ENCODE measurements around the gene NAA35.
"Not testable (repeated sequence)": the region's sequence is repeated elsewhere in the genome, so short reads cannot be mapped to it uniquely, and the experiment has no call there.

The NAA35 gene

DNA sequence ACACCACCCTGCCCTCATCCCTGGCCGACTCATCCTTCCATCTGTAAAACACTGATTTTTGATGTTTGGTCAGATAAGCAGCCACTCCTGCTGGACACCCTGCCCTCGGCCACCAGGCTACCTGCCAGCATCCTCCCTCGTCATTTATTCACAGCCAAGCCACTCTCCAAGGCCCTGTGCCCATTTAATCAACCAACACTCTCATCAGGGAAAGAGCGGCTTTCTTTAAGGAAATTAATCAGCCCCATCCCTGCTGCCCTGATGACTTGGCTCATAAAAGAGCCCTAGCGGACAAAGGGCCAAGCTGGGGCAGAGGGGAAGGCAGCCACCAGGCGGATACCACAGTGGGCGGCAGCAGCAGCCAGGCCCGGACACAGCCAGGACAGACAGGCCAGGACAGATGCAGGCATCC lies 106.0 kb downstream of the NAA35 start:
- H3K4me1 Mint-ChIP-seq (ENCODE audit: low read depth) = no peaks in the 10 kb centered on the region

GRCh38 chr9:86047361-86047760 lies 106.4 kb downstream of the NAA35 start:
- Mint-ChIP-seq H3K27ac (no peak overlapping the region), H3K27me3 (ENCODE audit: low read depth) (peaks cover 12% of the 10 kb centered on the region), H3K9me3 (no peaks in the 10 kb centered on the region), H3K4me3 (no peak overlapping the region), H3K4me1 (ENCODE audit: low read depth) (no peaks in the 10 kb centered on the region), H3K36me3 (ENCODE audit: low read depth) (no peaks in the 10 kb centered on the region)
- DNase-seq (ENCODE audit: low spot score) = no peak

More for the DNA sequence above, 106.0 kb downstream of the NAA35 start:
- Mint-ChIP-seq H3K27me3 (ENCODE audit: low read depth) (peaks cover 12% of the 10 kb centered on the region), H3K9me3 (no peaks in the 10 kb centered on the region), H3K27ac (no peak overlapping the region), H3K4me3 (no peak overlapping the region), H3K36me3 (ENCODE audit: low read depth) (no peaks in the 10 kb centered on the region)
- DNase-seq (ENCODE audit: low spot score) = no peak

GRCh38 chr9:86048018-86048742 lies 107.2 kb downstream of the NAA35 start:
- H3K9me3 Mint-ChIP-seq; H3K4me1 Mint-ChIP-seq (ENCODE audit: low read depth); H3K4me3 Mint-ChIP-seq; DNase-seq (ENCODE audit: low spot score); H3K36me3 Mint-ChIP-seq (ENCODE audit: low read depth); H3K27ac Mint-ChIP-seq: not testable (repeated sequence)
- peaks cover 12% of the 10 kb centered on the region for H3K27me3 Mint-ChIP-seq (ENCODE audit: low read depth)

GRCh38 chr9:86052556-86053468 lies 111.9 kb downstream of the NAA35 start:
- H3K4me1 Mint-ChIP-seq (ENCODE audit: low read depth) = no peaks in the 10 kb centered on the region
- peaks cover 12% of the 10 kb centered on the region for H3K27me3 Mint-ChIP-seq (ENCODE audit: low read depth)
- H3K9me3 Mint-ChIP-seq = no peaks in the 10 kb centered on the region
- no peak overlapping the region for H3K4me3 Mint-ChIP-seq
- H3K36me3 Mint-ChIP-seq (ENCODE audit: low read depth) = no peaks in the 10 kb centered on the region
- no peak for DNase-seq (ENCODE audit: low spot score)
- H3K27ac Mint-ChIP-seq = no peak overlapping the region

DNA sequence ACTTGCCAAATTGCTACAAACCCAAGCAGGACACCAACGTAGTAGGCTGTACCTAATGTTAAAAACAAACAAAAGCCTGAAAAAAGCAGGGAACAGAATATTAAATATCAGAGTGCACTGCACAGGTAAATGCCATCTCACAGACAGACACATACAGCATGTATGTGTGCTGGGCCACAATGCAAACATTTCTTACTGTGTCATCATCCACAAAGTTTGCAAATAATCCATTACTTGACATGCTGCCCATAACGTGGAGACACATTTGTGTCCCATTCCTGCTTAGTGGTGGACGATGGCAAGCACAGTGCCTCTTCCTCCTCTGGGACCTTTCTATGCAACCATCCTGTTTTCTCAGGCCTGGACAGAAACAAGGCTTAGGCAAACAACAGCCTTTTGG lies 113.7 kb downstream of the NAA35 start:
- H3K4me3 Mint-ChIP-seq = no peak overlapping the region

DNA sequence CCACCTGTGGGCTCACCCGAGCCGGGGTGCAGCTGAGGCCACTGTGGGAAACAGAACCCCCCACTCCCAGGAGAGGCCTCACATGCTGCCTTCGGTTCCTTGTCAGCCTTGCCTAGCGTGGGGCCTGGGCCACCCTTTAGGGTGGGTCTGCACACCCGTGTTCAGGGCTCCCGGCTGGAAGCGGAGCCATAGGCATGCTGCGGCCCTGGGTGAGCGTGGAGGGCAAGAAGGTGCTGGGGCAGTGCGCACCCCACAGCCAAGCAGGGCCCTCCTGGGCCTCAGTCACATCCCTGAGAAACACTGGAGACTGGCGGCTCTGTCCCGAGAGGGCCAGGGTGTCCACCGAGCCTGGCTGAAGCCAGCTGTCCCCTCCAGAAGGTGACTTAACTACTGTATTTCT lies 116.5 kb downstream of the NAA35 start:
- H3K36me3 Mint-ChIP-seq (ENCODE audit: low read depth) = no peaks in the 10 kb centered on the region
- no peaks in the 10 kb centered on the region for H3K4me1 Mint-ChIP-seq (ENCODE audit: low read depth)
- no peaks in the 10 kb centered on the region for H3K27me3 Mint-ChIP-seq (ENCODE audit: low read depth)
- DNase-seq (ENCODE audit: low spot score) = no peak
- H3K27ac Mint-ChIP-seq = no peak overlapping the region
- H3K4me3 Mint-ChIP-seq = no peak overlapping the region
- no peaks in the 10 kb centered on the region for H3K9me3 Mint-ChIP-seq

More for the DNA sequence above, 113.7 kb downstream of the NAA35 start:
- H3K9me3 Mint-ChIP-seq = no peaks in the 10 kb centered on the region
- H3K27ac Mint-ChIP-seq = no peak overlapping the region
- H3K27me3 Mint-ChIP-seq (ENCODE audit: low read depth) = peaks cover 8% of the 10 kb centered on the region
- H3K4me1 Mint-ChIP-seq (ENCODE audit: low read depth) = no peaks in the 10 kb centered on the region
- DNase-seq (ENCODE audit: low spot score) = no peak
- no peaks in the 10 kb centered on the region for H3K36me3 Mint-ChIP-seq (ENCODE audit: low read depth)

- no peaks in the 10 kb centered on the region for H3K27me3 Mint-ChIP-seq (ENCODE audit: low read depth)
- no peaks in the 10 kb centered on the region for H3K9me3 Mint-ChIP-seq
- no peak overlapping the region for H3K27ac Mint-ChIP-seq
- no peak for DNase-seq (ENCODE audit: low spot score)
- H3K4me3 Mint-ChIP-seq = no peak overlapping the region
- H3K4me1 Mint-ChIP-seq (ENCODE audit: low read depth) = no peaks in the 10 kb centered on the region
- no peaks in the 10 kb centered on the region for H3K36me3 Mint-ChIP-seq (ENCODE audit: low read depth)
Measured at GRCh38 chr9:86061972-86062739, 121.2 kb downstream of the NAA35 start.

- H3K4me3 Mint-ChIP-seq = no peak overlapping the region
- no peaks in the 10 kb centered on the region for H3K9me3 Mint-ChIP-seq
- no peak for DNase-seq (ENCODE audit: low spot score)
- H3K27me3 Mint-ChIP-seq (ENCODE audit: low read depth) = no peaks in the 10 kb centered on the region
- no peaks in the 10 kb centered on the region for H3K36me3 Mint-ChIP-seq (ENCODE audit: low read depth)
- no peak overlapping the region for H3K27ac Mint-ChIP-seq
- no peaks in the 10 kb centered on the region for H3K4me1 Mint-ChIP-seq (ENCODE audit: low read depth)
Measured at GRCh38 chr9:86062845-86063693, 122.1 kb downstream of the NAA35 start.

DNA sequence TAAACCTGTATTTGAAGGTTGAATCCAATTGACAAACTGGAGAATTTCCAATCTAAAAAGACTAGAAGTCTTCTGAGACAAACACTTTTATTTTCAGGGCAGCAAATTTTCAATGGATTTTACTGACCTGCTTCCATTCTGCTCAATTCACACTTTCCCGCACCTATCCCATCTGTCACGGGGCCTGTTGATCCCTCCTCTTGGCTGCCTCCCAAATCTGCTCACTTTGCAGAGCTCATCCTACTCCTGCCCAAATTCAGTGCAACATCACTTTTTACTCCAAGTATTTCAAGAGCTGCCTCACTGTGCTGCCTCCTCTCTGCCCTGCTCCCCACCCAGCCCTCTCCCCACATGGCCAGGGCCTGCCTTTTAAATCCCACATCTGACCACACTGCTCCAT lies 123.3 kb downstream of the NAA35 start:
- H3K4me1 Mint-ChIP-seq (ENCODE audit: low read depth) = no peaks in the 10 kb centered on the region
- no peaks in the 10 kb centered on the region for H3K27me3 Mint-ChIP-seq (ENCODE audit: low read depth)
- H3K9me3 Mint-ChIP-seq = no peaks in the 10 kb centered on the region
- no peak overlapping the region for H3K4me3 Mint-ChIP-seq
- H3K27ac Mint-ChIP-seq = no peak overlapping the region
- no peak for DNase-seq (ENCODE audit: low spot score)
- no peaks in the 10 kb centered on the region for H3K36me3 Mint-ChIP-seq (ENCODE audit: low read depth)

GRCh38 chr9:86069206-86069869 lies 128.4 kb downstream of the NAA35 start:
- H3K9me3 Mint-ChIP-seq = no peaks in the 10 kb centered on the region

More at GRCh38 chr9:86069206-86069869, 128.4 kb downstream of the NAA35 start:
- H3K4me3 Mint-ChIP-seq = no peak overlapping the region
- no peak overlapping the region for H3K27ac Mint-ChIP-seq
- no peak for DNase-seq (ENCODE audit: low spot score)
- no peaks in the 10 kb centered on the region for H3K4me1 Mint-ChIP-seq (ENCODE audit: low read depth)
- H3K36me3 Mint-ChIP-seq (ENCODE audit: low read depth) = no peaks in the 10 kb centered on the region
- H3K27me3 Mint-ChIP-seq (ENCODE audit: low read depth) = no peaks in the 10 kb centered on the region

All from T-helper 2 cell treated with Interferon-gamma antibody and Interleukin-4, amounts not matched to agents 5 μg/mL and 100 μg/mL, for 36 hours (primary cell).